Pancreas (tissue), 10 donors: Measurements from ENCODE around the gene FBXW4. TPM values are rescaled to one million over a fixed set of nuclear protein-coding genes. Genes with fewer than 3 reads are reported as not detected.

Experiments used
- ATAC-seq, 4 donors: fragments of 200-7000 bp; cut with Tn5 transposase; one replicate each; pipeline versions ENCODE4 v1.8.0 to v1.9.1; 2020; ENCODE audit warnings: mild to moderate bottlenecking in 4 of 4, moderate library complexity in 4 of 4
- DNase-seq, 6 donors: peaks; one replicate each; pipeline ENCODE4 v3.0.0-alpha.2; 2020
- FAIRE-seq: peaks from 2 replicates; lab custom pipeline; 2012; peaks lifted over from hg19 to GRCh38; lab: Jason Lieb, UNC
- H3K27ac ChIP-seq, 4 donors: fragments of 200-600 bp; sonication (generic); 1 replicate in 3 of 4; 2 replicates in 1 of 4; pipeline versions ENCODE4 v1.5.0 to v1.8.0; 2020
- H3K27me3 ChIP-seq, 4 donors: fragments of 200-600 bp; one replicate each; pipeline ENCODE4 v1.8.0; 2021
- H3K36me3 ChIP-seq, 3 donors: fragments of 200-600 bp; sonication (generic) in 1 of 3; one replicate each; pipeline versions ENCODE4 v1.5.0 to v1.8.0; 2020 to 2021
- H3K4me1 ChIP-seq, 3 donors: fragments of 200-600 bp; one replicate each; pipeline ENCODE4 v1.8.0; 2021
- H3K4me3 ChIP-seq, 4 donors: fragments of 200-600 bp; sonication (generic) in 2 of 4; one replicate each; pipeline versions ENCODE4 v1.5.0 to v1.8.0; 2020 to 2021
- H3K9me3 ChIP-seq, 4 donors: fragments of 200-600 bp; one replicate each; pipeline ENCODE4 v1.8.0; 2021
- WGBS, 2 donors: extraction: QIAGEN DNeasy Blood & Tissue Kit; methylation state at CpG; one replicate each; pipeline ENCODE4 v1.1.7; 2013; 5-methylcytosine and 5-hydroxymethylcytosine counted together
- intact Hi-C, 3 donors: fragments of 100-400 bp; cut with DNase I; formaldehyde crosslinking; loops; one replicate each; pipeline versions ENCODE4 v1.11.1 to v1.14.2; 2022
- polyA plus RNA-seq, 2 donors: library from polyadenylated mRNA; stranded (reverse); fragments of 200-250 nt; gene quantifications; one replicate each; pipeline ENCODE4 v1.2.3, GENCODE V29; 2013
- total RNA-seq, 6 donors: library from RNA; stranded (reverse); fragmentation: NEBNext Ultra II Directional in 4 of 6; extraction: Animal tissue kit (Norgen Biotek cat#: 25700) in 4 of 6; gene quantifications; one replicate each; pipeline versions ENCODE4 v1.2.1 to v1.2.4, GENCODE V29; 2021 to 2023
- TF ChIP-seq, protein P1 (sequence below), 4 donors: fragments of 200-600 bp; sonication (generic) in 3 of 4; IDR thresholded peaks; one replicate each; pipeline versions ENCODE4 v1.5.0 to v1.8.0; 2021; ENCODE audit warnings: antibody characterized with exemption in 4 of 4
- donor health status: healthy with polysubstance abuse.
- donor health status: DM: no; HTN: no; CAD: no; lungs with moderate emphysema.
- donor health status: DM: no; HTN: no; CAD: no.
- donor health status: control.
- donor health status: control.
- donor health status: Bipolar disorder and iron deficiency.
- donor health status: DM: yes; HTN: yes; CAD: no.
- donor health status: DM: no; HTN: no; CAD: no.
- donor health status: DM: no; HTN: no; CAD: no.
- donor health status: DM: yes; HTN: yes; CAD: no.

The FBXW4 gene
- total and polyA plus RNA-seq, 8 donors = 32.3 to 49.4 (median 40.0) TPM

DNA sequence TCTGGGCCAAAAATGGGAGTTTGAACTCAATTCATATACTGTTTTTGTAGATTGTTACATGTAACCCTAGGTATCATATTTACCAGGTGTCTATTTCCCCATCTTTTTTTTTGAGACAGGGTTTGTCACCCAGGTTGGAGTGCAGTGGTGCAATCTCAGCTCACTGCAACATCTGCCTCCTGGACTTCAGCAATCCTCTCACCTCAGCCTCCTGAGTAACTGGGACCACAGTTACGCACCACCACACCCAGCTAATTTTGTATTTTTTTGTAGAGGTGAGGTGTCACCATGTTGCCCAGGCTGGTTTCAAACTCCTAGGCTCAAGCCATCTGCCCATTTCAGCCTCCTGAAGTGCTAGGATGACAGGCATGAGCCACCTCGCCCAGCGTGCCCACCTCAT, 28.2 kb upstream of the FBXW4 start:
- 93 to 97% methylated on average over 3 of the region's 3 CpGs for WGBS, 2 donors
- FAIRE-seq (no peak), ATAC-seq (no peak), DNase-seq (no peak)
- Histone ChIP-seq H3K4me1 (no peaks in the 10 kb centered on the region), H3K9me3 (no peaks in the 10 kb centered on the region), H3K36me3 (no peaks in the 10 kb centered on the region), H3K4me3 (no peak overlapping the region), H3K27me3 (no peaks in the 10 kb centered on the region), H3K27ac (no peak overlapping the region)
- TF ChIP-seq, protein P1, sequence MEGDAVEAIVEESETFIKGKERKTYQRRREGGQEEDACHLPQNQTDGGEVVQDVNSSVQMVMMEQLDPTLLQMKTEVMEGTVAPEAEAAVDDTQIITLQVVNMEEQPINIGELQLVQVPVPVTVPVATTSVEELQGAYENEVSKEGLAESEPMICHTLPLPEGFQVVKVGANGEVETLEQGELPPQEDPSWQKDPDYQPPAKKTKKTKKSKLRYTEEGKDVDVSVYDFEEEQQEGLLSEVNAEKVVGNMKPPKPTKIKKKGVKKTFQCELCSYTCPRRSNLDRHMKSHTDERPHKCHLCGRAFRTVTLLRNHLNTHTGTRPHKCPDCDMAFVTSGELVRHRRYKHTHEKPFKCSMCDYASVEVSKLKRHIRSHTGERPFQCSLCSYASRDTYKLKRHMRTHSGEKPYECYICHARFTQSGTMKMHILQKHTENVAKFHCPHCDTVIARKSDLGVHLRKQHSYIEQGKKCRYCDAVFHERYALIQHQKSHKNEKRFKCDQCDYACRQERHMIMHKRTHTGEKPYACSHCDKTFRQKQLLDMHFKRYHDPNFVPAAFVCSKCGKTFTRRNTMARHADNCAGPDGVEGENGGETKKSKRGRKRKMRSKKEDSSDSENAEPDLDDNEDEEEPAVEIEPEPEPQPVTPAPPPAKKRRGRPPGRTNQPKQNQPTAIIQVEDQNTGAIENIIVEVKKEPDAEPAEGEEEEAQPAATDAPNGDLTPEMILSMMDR (IDR thresholded peaks at IDR 0.05) = no peak
- intact Hi-C loops = no loop called here

DNA sequence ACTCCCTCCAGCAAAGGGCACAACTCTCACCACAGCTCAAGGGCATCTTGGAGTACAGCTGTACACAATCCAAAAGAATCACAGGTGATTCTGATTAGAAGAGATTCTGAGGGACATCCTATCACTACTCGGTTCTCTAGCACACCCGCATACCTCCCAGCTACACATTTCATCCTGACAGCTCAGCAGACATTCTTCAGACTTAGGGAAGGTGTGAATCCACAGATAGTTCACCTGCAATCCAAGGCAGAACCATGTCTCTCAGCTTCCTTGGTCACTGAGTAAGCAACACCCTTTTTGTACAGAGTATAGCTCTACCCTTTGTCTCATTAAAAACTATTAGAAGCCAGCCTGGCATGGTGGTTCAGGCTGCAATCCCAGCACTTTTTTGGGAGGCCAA, 26.8 kb upstream of the FBXW4 start:
- ATAC-seq (no peak), DNase-seq (no peak), FAIRE-seq (no peak)
- Histone ChIP-seq H3K27ac (no peak overlapping the region), H3K27me3 (no peaks in the 10 kb centered on the region), H3K9me3 (no peaks in the 10 kb centered on the region), H3K36me3 (no peaks in the 10 kb centered on the region), H3K4me3 (no peak overlapping the region), H3K4me1 (no peaks in the 10 kb centered on the region)
- intact Hi-C loops = no loop called here
- WGBS, 2 donors = 81 to 89% methylated on average over 2 of the region's 2 CpGs
- TF ChIP-seq, protein P1 (IDR thresholded peaks at IDR 0.05) = no peak

DNA sequence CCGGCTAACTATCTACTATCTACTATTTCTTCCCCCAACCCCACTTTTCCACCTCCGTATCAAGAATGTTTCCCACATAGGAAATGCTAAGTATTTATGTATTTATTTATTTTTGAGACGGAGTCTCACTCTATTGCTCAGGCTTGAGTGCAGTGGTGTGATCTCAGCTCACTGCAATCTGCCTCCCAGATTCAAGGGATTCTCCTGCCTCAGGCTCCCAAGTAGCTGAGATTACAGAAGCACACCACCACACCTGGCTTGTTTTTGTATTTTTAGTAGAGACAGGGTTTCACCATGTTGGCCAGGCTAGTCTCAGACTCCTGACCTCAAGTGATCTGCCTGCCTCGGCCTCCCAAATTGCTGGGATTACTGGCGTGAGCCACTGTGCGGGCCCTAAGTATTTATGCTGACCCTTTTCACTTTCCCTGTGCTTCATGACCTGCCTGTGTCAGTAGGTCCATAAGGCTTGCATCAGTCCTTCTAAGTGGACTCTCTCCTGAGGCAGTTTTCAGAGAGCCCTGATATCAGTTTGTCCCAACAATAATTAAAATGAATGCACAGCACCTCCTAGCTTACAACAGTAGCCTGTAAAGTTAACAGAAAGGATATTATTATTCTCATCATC, 25.7 kb upstream of the FBXW4 start:
- no peak overlapping the region for H3K27ac ChIP-seq
- H3K27me3 ChIP-seq = no peaks in the 10 kb centered on the region
- no peak for ATAC-seq
- no peaks in the 10 kb centered on the region for H3K9me3 ChIP-seq
- intact Hi-C loops = no loop called here
- H3K4me3 ChIP-seq = no peak overlapping the region
- TF ChIP-seq, protein P1 (IDR thresholded peaks at IDR 0.05) = no peak
- no peak for DNase-seq
- no peaks in the 10 kb centered on the region for H3K4me1 ChIP-seq
- no peaks in the 10 kb centered on the region for H3K36me3 ChIP-seq
- no peak for FAIRE-seq
- WGBS, 2 donors = 87 to 96% methylated on average over 6 of the region's 6 CpGs

DNA sequence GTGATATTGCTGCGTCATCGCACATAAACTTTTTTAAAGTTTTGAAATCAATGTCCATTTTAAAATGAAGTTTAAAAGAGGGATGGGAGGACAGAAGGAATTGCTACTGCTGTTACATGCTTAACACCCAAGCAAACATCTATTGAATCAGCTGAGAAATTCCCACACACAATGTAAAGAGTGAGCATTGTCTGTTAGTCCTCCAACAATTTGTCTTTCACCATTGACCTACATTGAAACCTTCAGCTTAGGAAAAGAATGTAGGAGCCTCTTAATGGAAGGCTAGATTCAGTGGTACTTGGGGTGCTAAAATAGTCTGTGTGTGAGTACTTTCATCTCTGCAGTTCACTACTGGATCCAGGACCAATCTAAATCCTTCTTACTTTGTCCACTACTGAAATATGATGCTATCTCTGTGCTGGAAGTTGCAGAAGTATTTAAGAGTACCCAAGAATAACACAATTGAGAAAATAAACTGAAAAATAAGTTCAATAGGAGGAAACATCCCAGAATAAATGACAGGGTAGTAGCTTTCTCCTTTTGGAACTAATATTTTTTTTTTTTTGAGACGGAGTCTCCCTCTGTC, 23.8 kb upstream of the FBXW4 start:
- no peaks in the 10 kb centered on the region for H3K9me3 ChIP-seq
- no peak overlapping the region for H3K4me3 ChIP-seq
- no peaks in the 10 kb centered on the region for H3K27me3 ChIP-seq
- intact Hi-C loops = no loop called here
- WGBS, 2 donors = 74 to 78% methylated on average over 3 of the region's 3 CpGs
- TF ChIP-seq, protein P1 (IDR thresholded peaks at IDR 0.05) = no peak
- H3K4me1 ChIP-seq = no peaks in the 10 kb centered on the region
- ATAC-seq (no peak), FAIRE-seq (no peak), DNase-seq (no peak)
- H3K36me3 ChIP-seq = no peaks in the 10 kb centered on the region
- H3K27ac ChIP-seq = no peak overlapping the region
